Effector memory CD4-positive, alpha-beta T cell (primary cell): ENCODE results near the gene FLNA.

Experiments used
- DNase-seq, 3 donors: peaks; one replicate each; pipeline ENCODE4 v3.0.0-alpha.2; 2020
- H3K27ac ChIP-seq: 2 replicates; pipeline ENCODE4 v1.7.0; 2013; ENCODE audit warnings: mild to moderate bottlenecking, low read length, moderate library complexity; ENCODE audit not compliant: insufficient read depth, poor library complexity, severe bottlenecking
- H3K27me3 ChIP-seq: replicated peaks from 2 replicates; pipeline ENCODE4 v1.7.0; 2013; ENCODE audit warnings: mild to moderate bottlenecking, low read length; ENCODE audit not compliant: insufficient read depth, control insufficient read depth, poor library complexity, severe bottlenecking
- H3K36me3 ChIP-seq: 2 replicates; pipeline ENCODE4 v1.7.0; 2013; ENCODE audit warnings: mild to moderate bottlenecking, low read length, moderate library complexity; ENCODE audit not compliant: control insufficient read depth, insufficient read depth
- H3K4me1 ChIP-seq: 2 replicates; pipeline ENCODE4 v1.7.0; 2013; ENCODE audit warnings: low read length, mild to moderate bottlenecking; ENCODE audit not compliant: control insufficient read depth, insufficient read depth, poor library complexity, severe bottlenecking
- H3K4me3 ChIP-seq: 2 replicates; pipeline ENCODE4 v1.7.0; 2013; ENCODE audit warnings: low read length, low read depth, mild to moderate bottlenecking; ENCODE audit not compliant: insufficient read depth, poor library complexity, severe bottlenecking
- H3K9me3 ChIP-seq: 2 replicates; pipeline ENCODE4 v1.7.0; 2013; ENCODE audit warnings: mild to moderate bottlenecking, low read length, moderate library complexity; ENCODE audit not compliant: control insufficient read depth

The FLNA gene

DNA sequence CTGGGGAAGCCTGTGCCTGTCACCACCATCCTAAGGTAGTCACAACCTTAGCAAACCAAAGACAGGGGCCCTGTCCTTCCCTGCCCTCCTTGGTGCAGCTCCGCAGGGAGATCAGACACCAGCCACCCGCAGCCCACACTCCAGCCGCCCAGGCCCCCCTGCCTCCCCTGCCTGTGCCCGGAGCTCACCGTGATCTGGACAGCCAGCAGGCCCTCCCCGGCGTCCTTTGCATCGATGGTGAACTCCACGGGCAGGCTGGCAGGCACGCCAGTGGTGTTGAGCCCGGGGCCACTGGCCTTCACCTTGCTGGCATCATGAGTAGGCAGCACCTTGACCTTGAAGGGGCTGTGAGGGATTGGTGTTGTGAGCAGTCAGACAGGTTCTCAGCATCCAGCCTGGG is 16.4 kb downstream of the FLNA start:
- peak overlapping the region; percentile 18 for H3K27ac ChIP-seq
- H3K4me3 ChIP-seq, result no peak overlapping the region
- no peaks in the 10 kb centered on the region for H3K9me3 ChIP-seq
- no peak for DNase-seq
- no peaks in the 10 kb centered on the region for H3K27me3 ChIP-seq
- H3K36me3 ChIP-seq, result peaks cover 91% of the 10 kb centered on the region
- H3K4me1 ChIP-seq, result peaks cover 58% of the 10 kb centered on the region

DNA sequence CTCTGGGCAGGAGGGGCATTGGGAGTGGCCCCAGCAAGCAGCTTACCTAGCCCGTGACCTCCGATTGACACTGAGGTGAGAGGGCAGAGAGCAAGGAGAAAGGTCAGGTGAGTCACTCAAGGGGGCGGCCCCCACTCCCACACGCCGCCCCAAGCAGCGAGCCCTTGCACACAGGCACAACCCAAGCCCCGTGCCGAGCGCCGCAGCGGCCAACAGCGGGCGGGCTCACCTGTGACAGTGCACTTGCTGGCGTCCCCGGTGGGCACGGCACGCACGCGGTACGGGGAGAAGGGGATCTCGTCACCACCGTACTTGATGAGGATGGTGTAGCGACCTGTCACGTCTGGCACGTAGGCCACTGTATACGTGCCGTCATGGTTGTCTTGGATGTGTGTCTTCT is 17.2 kb downstream of the FLNA start:
- Histone ChIP-seq H3K4me1 (peaks cover 66% of the 10 kb centered on the region), H3K4me3 (no peak overlapping the region), H3K36me3 (peaks cover 89% of the 10 kb centered on the region), H3K27me3 (no peaks in the 10 kb centered on the region), H3K9me3 (no peaks in the 10 kb centered on the region), H3K27ac (no peak overlapping the region)
- no peak for DNase-seq

GRCh38 chrX:154356596-154356995 is 17.8 kb downstream of the FLNA start:
- H3K36me3 ChIP-seq, result peaks cover 87% of the 10 kb centered on the region
- H3K27me3 ChIP-seq, result no peaks in the 10 kb centered on the region
- no peak overlapping the region for H3K4me3 ChIP-seq
- H3K4me1 ChIP-seq, result peaks cover 70% of the 10 kb centered on the region
- DNase-seq, result no peak
- H3K27ac ChIP-seq, result no peak overlapping the region
- no peaks in the 10 kb centered on the region for H3K9me3 ChIP-seq

DNA sequence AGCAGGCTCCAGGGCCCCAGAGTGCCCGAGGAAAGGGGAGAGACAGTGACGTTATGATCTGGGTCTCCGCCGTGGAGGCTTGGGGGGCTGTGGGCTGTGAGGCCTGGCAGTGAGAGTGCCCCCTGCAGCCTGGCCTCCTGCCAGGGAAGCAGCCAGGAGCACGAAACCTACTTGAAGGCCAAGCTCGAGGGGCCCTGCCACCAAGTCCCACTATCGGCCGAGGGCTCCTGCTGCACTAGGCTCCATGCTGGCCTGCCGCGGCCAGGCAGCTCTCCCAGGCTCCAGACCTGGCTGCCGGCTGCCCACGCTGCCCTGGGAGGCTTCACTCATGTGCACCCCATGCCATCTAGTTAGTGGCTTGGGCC is 18.7 kb downstream of the FLNA start:
- Histone ChIP-seq H3K27me3 (no peaks in the 10 kb centered on the region), H3K4me1 (peaks cover 74% of the 10 kb centered on the region), H3K9me3 (no peaks in the 10 kb centered on the region), H3K36me3 (peaks cover 88% of the 10 kb centered on the region), H3K27ac (peak overlapping the region; percentile 25), H3K4me3 (no peak overlapping the region)
- DNase-seq, result no peak

- Histone ChIP-seq H3K9me3 (no peaks in the 10 kb centered on the region), H3K36me3 (peaks cover 88% of the 10 kb centered on the region), H3K27ac (peak overlapping the region; percentile 25), H3K4me3 (no peak overlapping the region), H3K4me1 (peaks cover 79% of the 10 kb centered on the region), H3K27me3 (no peaks in the 10 kb centered on the region)
- no peak for DNase-seq
Observed at GRCh38 chrX:154355094-154355775, 19.2 kb downstream of the FLNA start.

DNA sequence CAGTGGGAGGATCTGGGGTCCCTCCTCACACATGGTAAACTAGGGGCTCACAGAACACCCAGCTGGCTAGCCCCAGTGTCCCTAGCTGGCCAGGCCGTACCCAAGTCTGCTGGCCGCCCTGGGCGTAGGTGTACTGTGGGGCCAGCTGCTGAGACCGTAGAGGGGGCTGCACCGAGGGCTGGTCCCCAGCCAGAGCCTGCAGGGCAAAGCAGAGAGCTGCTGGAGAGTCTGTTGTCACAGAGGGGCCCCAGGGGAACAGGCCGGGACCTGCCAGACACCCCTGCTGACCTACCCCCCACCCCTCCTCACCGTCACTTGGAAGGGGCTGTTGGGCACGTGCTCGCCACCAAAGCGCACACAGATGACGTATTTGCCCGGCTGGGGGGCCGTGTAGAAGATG is 19.9 kb downstream of the FLNA start:
- no peak for DNase-seq
- Histone ChIP-seq H3K36me3 (peaks cover 88% of the 10 kb centered on the region), H3K9me3 (no peaks in the 10 kb centered on the region), H3K27ac (no peak overlapping the region), H3K4me1 (peaks cover 86% of the 10 kb centered on the region), H3K27me3 (no peaks in the 10 kb centered on the region), H3K4me3 (no peak overlapping the region)

- H3K4me1 ChIP-seq, result peaks cover 88% of the 10 kb centered on the region
- no peak overlapping the region for H3K4me3 ChIP-seq
- H3K27me3 ChIP-seq, result no peaks in the 10 kb centered on the region
- DNase-seq, result no peak
- no peaks in the 10 kb centered on the region for H3K9me3 ChIP-seq
- peaks cover 88% of the 10 kb centered on the region for H3K36me3 ChIP-seq
- H3K27ac ChIP-seq, result no peak overlapping the region
Observed at GRCh38 chrX:154354013-154354412, 20.4 kb downstream of the FLNA start.

GRCh38 chrX:154353172-154353843 is 21.1 kb downstream of the FLNA start:
- peaks cover 88% of the 10 kb centered on the region for H3K36me3 ChIP-seq
- no peak overlapping the region for H3K27ac ChIP-seq
- no peak overlapping the region for H3K4me3 ChIP-seq
- DNase-seq, result no peak
- H3K9me3 ChIP-seq, result no peaks in the 10 kb centered on the region
- no peaks in the 10 kb centered on the region for H3K27me3 ChIP-seq
- H3K4me1 ChIP-seq, result peaks cover 86% of the 10 kb centered on the region

DNA sequence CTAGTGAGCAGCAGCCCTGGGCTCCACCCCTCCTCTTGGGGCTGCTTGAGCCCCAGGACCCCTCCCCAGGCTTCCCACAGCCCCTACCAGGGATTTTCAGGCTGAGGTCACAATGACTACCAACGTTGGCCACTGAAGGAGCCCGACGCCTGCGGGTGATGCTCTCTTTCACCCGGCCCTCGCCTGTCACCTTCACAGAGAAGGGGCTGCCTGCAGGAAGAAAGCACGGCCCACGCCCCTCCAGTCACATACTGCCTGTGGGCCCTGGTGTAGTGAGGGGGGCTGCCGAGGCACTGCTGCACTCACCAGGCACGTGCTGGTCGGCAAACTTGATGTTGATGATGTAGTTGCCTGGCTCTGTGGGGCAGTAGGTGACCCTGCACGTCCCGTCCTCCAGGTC is 22.0 kb downstream of the FLNA start:
- H3K4me3 ChIP-seq, result no peak overlapping the region
- H3K27ac ChIP-seq, result peak overlapping the region; percentile 53
- no peaks in the 10 kb centered on the region for H3K9me3 ChIP-seq
- H3K27me3 ChIP-seq, result no peaks in the 10 kb centered on the region
- H3K36me3 ChIP-seq, result peaks cover 82% of the 10 kb centered on the region
- H3K4me1 ChIP-seq, result peaks cover 83% of the 10 kb centered on the region
- no peak for DNase-seq

DNA sequence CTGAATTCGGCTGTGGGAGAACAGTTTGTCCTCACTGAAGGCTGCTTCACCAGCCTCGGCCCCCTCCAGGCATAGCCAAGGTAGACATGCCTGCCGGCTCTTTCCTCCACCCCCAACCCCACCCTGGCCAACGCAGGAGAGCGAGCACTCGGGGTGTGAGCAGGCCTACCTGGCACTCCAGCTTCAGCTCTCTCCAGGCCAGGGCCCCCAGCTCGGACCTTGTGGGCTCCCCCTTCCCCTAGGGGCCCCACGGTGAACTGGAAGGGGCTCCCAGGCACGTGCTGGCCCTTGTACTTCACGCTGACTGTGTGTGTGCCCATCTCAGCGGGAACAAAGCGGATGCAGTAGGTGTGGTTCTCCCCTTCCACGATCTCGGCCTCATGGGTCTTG is 22.4 kb downstream of the FLNA start:
- peaks cover 86% of the 10 kb centered on the region for H3K4me1 ChIP-seq
- peak overlapping the region; percentile 53 for H3K27ac ChIP-seq
- no peak for DNase-seq
- peaks cover 77% of the 10 kb centered on the region for H3K36me3 ChIP-seq
- H3K27me3 ChIP-seq, result no peaks in the 10 kb centered on the region
- peak overlapping the region; percentile 8 for H3K4me3 ChIP-seq
- H3K9me3 ChIP-seq, result no peaks in the 10 kb centered on the region
